Measurements from ENCODE around the gene ATXN1. TPM values are rescaled to one million over a fixed set of nuclear protein-coding genes. Genes with fewer than 3 reads are reported as not detected.

The ATXN1 gene
- total RNA-seq, 1 donor from 2014 or later, result 59.8 TPM

- no peak for ATAC-seq (ENCODE audit: low read depth)
- no peaks in the 10 kb centered on the region for H3K4me1 Mint-ChIP-seq
- intact Hi-C loops (cut with micrococcal nuclease), result no loop called here
- no peak overlapping the region for H3K4me3 Mint-ChIP-seq
- DNase-seq, result no peak
- no peak overlapping the region for H3K27ac Mint-ChIP-seq
- TF ChIP-seq, protein P1, sequence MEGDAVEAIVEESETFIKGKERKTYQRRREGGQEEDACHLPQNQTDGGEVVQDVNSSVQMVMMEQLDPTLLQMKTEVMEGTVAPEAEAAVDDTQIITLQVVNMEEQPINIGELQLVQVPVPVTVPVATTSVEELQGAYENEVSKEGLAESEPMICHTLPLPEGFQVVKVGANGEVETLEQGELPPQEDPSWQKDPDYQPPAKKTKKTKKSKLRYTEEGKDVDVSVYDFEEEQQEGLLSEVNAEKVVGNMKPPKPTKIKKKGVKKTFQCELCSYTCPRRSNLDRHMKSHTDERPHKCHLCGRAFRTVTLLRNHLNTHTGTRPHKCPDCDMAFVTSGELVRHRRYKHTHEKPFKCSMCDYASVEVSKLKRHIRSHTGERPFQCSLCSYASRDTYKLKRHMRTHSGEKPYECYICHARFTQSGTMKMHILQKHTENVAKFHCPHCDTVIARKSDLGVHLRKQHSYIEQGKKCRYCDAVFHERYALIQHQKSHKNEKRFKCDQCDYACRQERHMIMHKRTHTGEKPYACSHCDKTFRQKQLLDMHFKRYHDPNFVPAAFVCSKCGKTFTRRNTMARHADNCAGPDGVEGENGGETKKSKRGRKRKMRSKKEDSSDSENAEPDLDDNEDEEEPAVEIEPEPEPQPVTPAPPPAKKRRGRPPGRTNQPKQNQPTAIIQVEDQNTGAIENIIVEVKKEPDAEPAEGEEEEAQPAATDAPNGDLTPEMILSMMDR (IDR thresholded peaks at IDR 0.05), result no peak
- H3K9me3 Mint-ChIP-seq, result no peaks in the 10 kb centered on the region
- H3K27me3 Mint-ChIP-seq, result no peaks in the 10 kb centered on the region
- ChIA-PET POLR2A (no interaction called here), CTCF (no interaction called here)
- H3K36me3 Mint-ChIP-seq (ENCODE audit: low read depth), result no peaks in the 10 kb centered on the region
These were observed 411.7 kb downstream of the ATXN1 start for GRCh38 chr6:16349544-16349943.

- ChIA-PET POLR2A (no interaction called here), CTCF (no interaction called here)
- Mint-ChIP-seq H3K9me3 (no peaks in the 10 kb centered on the region), H3K4me3 (no peak overlapping the region), H3K27ac (no peak overlapping the region), H3K27me3 (no peaks in the 10 kb centered on the region), H3K4me1 (no peaks in the 10 kb centered on the region), H3K36me3 (ENCODE audit: low read depth) (no peaks in the 10 kb centered on the region)
- ATAC-seq (ENCODE audit: low read depth) (no peak), DNase-seq (no peak)
- intact Hi-C loops (cut with micrococcal nuclease), result no loop called here
- TF ChIP-seq, protein P1 (IDR thresholded peaks at IDR 0.05), result no peak
These were observed 414.4 kb downstream of the ATXN1 start for GRCh38 chr6:16346831-16347230.

- intact Hi-C loops (cut with micrococcal nuclease), result no loop called here
- ChIA-PET POLR2A (no interaction called here), CTCF (no interaction called here)
- no peak for ATAC-seq (ENCODE audit: low read depth)
- no peak for DNase-seq
- no peaks in the 10 kb centered on the region for H3K27me3 Mint-ChIP-seq
- no peaks in the 10 kb centered on the region for H3K9me3 Mint-ChIP-seq
- H3K4me3 Mint-ChIP-seq, result no peak overlapping the region
- TF ChIP-seq, protein P1 (IDR thresholded peaks at IDR 0.05), result no peak
- no peak overlapping the region for H3K27ac Mint-ChIP-seq
- H3K36me3 Mint-ChIP-seq (ENCODE audit: low read depth), result no peaks in the 10 kb centered on the region
- H3K4me1 Mint-ChIP-seq, result no peaks in the 10 kb centered on the region
These were observed 415.6 kb downstream of the ATXN1 start for GRCh38 chr6:16345449-16346330.

DNA sequence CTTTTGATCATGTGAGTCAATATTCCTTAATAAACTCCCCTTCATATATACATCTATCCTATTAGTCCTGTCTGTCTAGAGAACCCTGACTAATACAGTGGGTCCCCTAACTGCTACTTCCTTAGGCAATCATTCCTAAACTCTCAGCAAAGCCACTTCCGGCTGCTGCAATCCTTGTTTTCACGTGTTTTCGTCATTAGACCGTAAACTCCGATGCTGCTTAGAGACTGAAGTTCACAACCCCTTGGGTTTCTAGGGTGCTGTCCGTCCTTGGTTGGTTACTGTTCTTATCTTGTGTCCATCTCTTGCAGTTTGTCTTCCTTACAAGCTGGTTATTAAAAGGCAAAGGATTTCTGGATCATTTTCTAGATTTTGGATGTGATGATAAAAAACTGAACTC, 416.5 kb downstream of the ATXN1 start:
- no peak overlapping the region for H3K27ac Mint-ChIP-seq
- POLR2A ChIA-PET, result no interaction called here

DNA sequence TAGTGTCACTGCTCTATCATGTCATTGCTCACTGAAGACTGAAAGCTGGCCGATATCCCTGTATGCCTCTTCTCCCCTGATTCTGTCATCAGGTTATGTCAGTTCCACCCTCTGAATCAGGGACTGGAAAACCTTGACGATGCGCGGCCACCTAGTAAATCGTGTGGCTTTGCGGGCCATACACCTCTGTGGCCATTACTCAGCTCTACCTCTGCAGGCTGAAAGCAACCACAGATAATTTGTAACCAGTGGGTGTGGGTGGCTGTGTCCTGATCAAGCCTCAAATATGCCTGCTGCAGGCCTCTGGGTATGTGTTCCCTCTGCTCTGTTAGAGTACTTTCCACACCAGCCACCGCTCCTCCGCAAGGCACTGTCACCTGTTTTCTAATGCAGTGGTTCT, 417.7 kb downstream of the ATXN1 start:
- no peak overlapping the region for H3K4me3 Mint-ChIP-seq
- no peaks in the 10 kb centered on the region for H3K27me3 Mint-ChIP-seq
- peaks cover 3% of the 10 kb centered on the region for H3K4me1 Mint-ChIP-seq
- ChIA-PET CTCF (interaction anchor here (2.5 kb wide), 1 partner anchor 10 kb away, joined by 6 read pairs; no protein-coding TSS in a partner anchor), POLR2A (no interaction called here)
- TF ChIP-seq, protein P1 (IDR thresholded peaks at IDR 0.05), result no peak
- intact Hi-C loops (cut with micrococcal nuclease), result no loop called here
- H3K27ac Mint-ChIP-seq, result no peak overlapping the region
- ATAC-seq (ENCODE audit: low read depth) (no peak), DNase-seq (no peak)
- H3K9me3 Mint-ChIP-seq, result no peaks in the 10 kb centered on the region
- no peaks in the 10 kb centered on the region for H3K36me3 Mint-ChIP-seq (ENCODE audit: low read depth)

More for the DNA sequence above, 416.5 kb downstream of the ATXN1 start:
- Mint-ChIP-seq H3K36me3 (ENCODE audit: low read depth) (no peaks in the 10 kb centered on the region), H3K27me3 (no peaks in the 10 kb centered on the region), H3K4me1 (no peaks in the 10 kb centered on the region), H3K4me3 (no peak overlapping the region), H3K9me3 (no peaks in the 10 kb centered on the region)
- CTCF ChIA-PET, result interaction anchor here (2.5 kb wide), 1 partner anchor 12 kb away, joined by 6 read pairs; no protein-coding TSS in a partner anchor
- ATAC-seq (ENCODE audit: low read depth) (no peak), DNase-seq (no peak)
- TF ChIP-seq, protein P1 (IDR thresholded peaks at IDR 0.05), result no peak
- intact Hi-C loops (cut with micrococcal nuclease), result no loop called here

All from activated B cell treated with CpG ODN at 0.5 μM for 24 hours (primary cell).